ENCODE measurements around the gene CACNA1G.

DNA sequence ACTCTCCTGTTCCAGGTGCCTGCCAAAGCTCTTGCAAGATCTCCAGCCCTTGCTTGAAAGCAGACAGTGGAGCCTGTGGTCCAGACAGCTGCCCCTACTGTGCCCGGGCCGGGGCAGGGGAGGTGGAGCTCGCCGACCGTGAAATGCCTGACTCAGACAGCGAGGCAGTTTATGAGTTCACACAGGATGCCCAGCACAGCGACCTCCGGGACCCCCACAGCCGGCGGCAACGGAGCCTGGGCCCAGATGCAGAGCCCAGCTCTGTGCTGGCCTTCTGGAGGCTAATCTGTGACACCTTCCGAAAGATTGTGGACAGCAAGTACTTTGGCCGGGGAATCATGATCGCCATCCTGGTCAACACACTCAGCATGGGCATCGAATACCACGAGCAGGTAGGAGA, 17.7 kb downstream of the CACNA1G start:
- TF ChIP-seq POLR2AphosphoS5 (IDR thresholded peaks at IDR 0.05; ENCODE audit: low read depth, low read length) (no peak), SIN3A (IDR thresholded peaks at IDR 0.05; ENCODE audit: borderline replicate concordance, insufficient read depth, low read length) (no peak), REST (IDR thresholded peaks at IDR 0.05; ENCODE audit: insufficient read depth in 1 of 2, low read depth in 2 of 2, low read length in 2 of 2) (no peak)

Measured in PFSK-1 (cell line).